ENCODE data around the gene PDE6H.

Gene PDE6H

GRCh38 chr12:14972816-14973215 is at the start of gene PDE6H:
TSS of gene PDE6H (plus strand) at chr12:14973042. CDS start at chr12:14978013, 4,971 bp downstream.
- FAIRE-seq (no peak), DNase-seq (ENCODE audit: extremely low spot score, insufficient read length, low read depth) (no peak)

- FAIRE-seq: no peak
- DNase-seq (ENCODE audit: extremely low spot score, insufficient read length, low read depth): no peak
Observed at GRCh38 chr12:14923944-14924343, 48.9 kb upstream of the PDE6H start.

GRCh38 chr12:14924541-14924940 is 48.3 kb upstream of the PDE6H start:
- DNase-seq (ENCODE audit: extremely low spot score, insufficient read length, low read depth): no peak
- FAIRE-seq: no peak

GRCh38 chr12:14927267-14927666 is 45.6 kb upstream of the PDE6H start:
- DNase-seq (ENCODE audit: extremely low spot score, insufficient read length, low read depth): no peak

GRCh38 chr12:14928931-14929330 is 43.9 kb upstream of the PDE6H start:
- no peak for DNase-seq (ENCODE audit: extremely low spot score, insufficient read length, low read depth)
- FAIRE-seq: no peak

More at GRCh38 chr12:14927267-14927666, 45.6 kb upstream of the PDE6H start:
- FAIRE-seq: no peak

GRCh38 chr12:14930299-14930698 is 42.5 kb upstream of the PDE6H start:
- DNase-seq (ENCODE audit: extremely low spot score, insufficient read length, low read depth): no peak
- no peak for FAIRE-seq

- no peak for FAIRE-seq
- DNase-seq (ENCODE audit: extremely low spot score, insufficient read length, low read depth): no peak
Observed at GRCh38 chr12:14931359-14931758, 41.5 kb upstream of the PDE6H start.

- DNase-seq (ENCODE audit: extremely low spot score, insufficient read length, low read depth) (no peak), FAIRE-seq (no peak)
Observed at GRCh38 chr12:14931791-14932560, 40.9 kb upstream of the PDE6H start.

- DNase-seq (ENCODE audit: extremely low spot score, insufficient read length, low read depth) (no peak), FAIRE-seq (no peak)
Observed at GRCh38 chr12:14934511-14934910, 38.3 kb upstream of the PDE6H start.

GRCh38 chr12:14935031-14935430 is 37.8 kb upstream of the PDE6H start:
- no peak for FAIRE-seq
- no peak for DNase-seq (ENCODE audit: extremely low spot score, insufficient read length, low read depth)

GRCh38 chr12:14936224-14936861 is 36.5 kb upstream of the PDE6H start:
- FAIRE-seq (no peak), DNase-seq (ENCODE audit: extremely low spot score, insufficient read length, low read depth) (no peak)

GRCh38 chr12:14937014-14937413 is 35.8 kb upstream of the PDE6H start:
- no peak for DNase-seq (ENCODE audit: extremely low spot score, insufficient read length, low read depth)
- FAIRE-seq: no peak

GRCh38 chr12:14937689-14938088 is 35.2 kb upstream of the PDE6H start:
- FAIRE-seq: no peak
- no peak for DNase-seq (ENCODE audit: extremely low spot score, insufficient read length, low read depth)

GRCh38 chr12:14938301-14938700 is 34.5 kb upstream of the PDE6H start, which contains the start of gene ERP27:
TSS of gene ERP27 (minus strand) at chr12:14938537. CDS start at chr12:14938508, 29 bp downstream.
- no peak for DNase-seq (ENCODE audit: extremely low spot score, insufficient read length, low read depth)
- no peak for FAIRE-seq

- no peak for DNase-seq (ENCODE audit: extremely low spot score, insufficient read length, low read depth)
Observed at GRCh38 chr12:14941369-14941768, 31.5 kb upstream of the PDE6H start.

GRCh38 chr12:14942196-14942931 is 30.5 kb upstream of the PDE6H start:
- FAIRE-seq: no peak
- DNase-seq (ENCODE audit: extremely low spot score, insufficient read length, low read depth): no peak

More at GRCh38 chr12:14941369-14941768, 31.5 kb upstream of the PDE6H start:
- no peak for FAIRE-seq

GRCh38 chr12:14946162-14946561 is 26.7 kb upstream of the PDE6H start:
- peak; percentile 35 for FAIRE-seq
- no peak for DNase-seq (ENCODE audit: extremely low spot score, insufficient read length, low read depth)

- DNase-seq (ENCODE audit: extremely low spot score, insufficient read length, low read depth): no peak
- FAIRE-seq: no peak
Observed at GRCh38 chr12:14946861-14947260, 26.0 kb upstream of the PDE6H start.

- peak; percentile 69 for DNase-seq (ENCODE audit: extremely low spot score, insufficient read length, low read depth)
Observed at GRCh38 chr12:14948672-14949071, 24.2 kb upstream of the PDE6H start.

GRCh38 chr12:14949631-14950030 is 23.2 kb upstream of the PDE6H start:
- DNase-seq (ENCODE audit: extremely low spot score, insufficient read length, low read depth): no peak
- FAIRE-seq: peak; percentile 75

More at GRCh38 chr12:14948672-14949071, 24.2 kb upstream of the PDE6H start:
- FAIRE-seq: peak; percentile 98

GRCh38 chr12:14950421-14950820 is 22.4 kb upstream of the PDE6H start:
- FAIRE-seq: peak; percentile 72
- DNase-seq (ENCODE audit: extremely low spot score, insufficient read length, low read depth): no peak
